WTC11 (cell line): ENCODE measurements around the gene NEURL1B. TPM values are rescaled to one million over a fixed set of nuclear protein-coding genes. Genes with fewer than 3 reads are reported as not detected.

Experiments used
- ATAC-seq: fragments of 200-7000 bp; cut with Tn5 transposase; 2 replicates; pipeline ENCODE4 v1.10.0; 2021; ENCODE audit warnings: mild to moderate bottlenecking, moderate library complexity
- CTCF ChIA-PET: fragments of 300-600 bp; sonication (Branson Sonifier 250); formaldehyde crosslinking; loops from one replicate; lab custom pipeline; 2021; ENCODE audit warnings: antibody characterized with exemption; lab: Charles Lee
- POLR2A ChIA-PET: fragments of 350-600 bp; sonication (Branson Sonifier 250); formaldehyde crosslinking; loops from one replicate; lab custom pipeline; 2021; ENCODE audit warnings: antibody characterized with exemption; lab: Charles Lee
- DNase-seq: peaks from one replicate; pipeline ENCODE4 v3.0.0; 2021; ENCODE audit warnings: low spot score
- H3K27ac Mint-ChIP-seq: 2 replicates; pipeline ENCODE4 v1.8.0; 2021; ENCODE audit warnings: mixed read lengths
- H3K27me3 Mint-ChIP-seq: 2 replicates; pipeline ENCODE4 v1.8.0; 2021; ENCODE audit warnings: low read depth, mild to moderate bottlenecking, moderate library complexity, mixed read lengths
- H3K36me3 Mint-ChIP-seq: 2 replicates; pipeline ENCODE4 v1.8.0; 2021; ENCODE audit warnings: mixed read lengths
- H3K4me1 Mint-ChIP-seq: 2 replicates; pipeline ENCODE4 v1.8.0; 2022; ENCODE audit warnings: mixed read lengths
- H3K4me3 Mint-ChIP-seq: 2 replicates; pipeline ENCODE4 v1.8.0; 2021; ENCODE audit warnings: mild to moderate bottlenecking, moderate library complexity, mixed read lengths
- H3K9me3 Mint-ChIP-seq: 2 replicates; pipeline ENCODE4 v1.8.0; 2021; ENCODE audit warnings: mixed read lengths
- GABPB1 ChIP-seq: sonication (generic); formaldehyde crosslinking; IDR thresholded peaks from 2 replicates; pipeline ENCODE4 v1.8.1; 2023; ENCODE audit warnings: mild to moderate bottlenecking, missing genetic modification reagents
- JUN ChIP-seq: sonication (generic); formaldehyde crosslinking; IDR thresholded peaks from 2 replicates; pipeline ENCODE4 v1.8.0; 2023; ENCODE audit warnings: mild to moderate bottlenecking, missing genetic modification reagents
- MYBL2 ChIP-seq: sonication (generic); formaldehyde crosslinking; IDR thresholded peaks from 2 replicates; pipeline ENCODE4 v1.8.1; 2023; ENCODE audit warnings: mild to moderate bottlenecking, moderate library complexity, missing genetic modification reagents
- NFATC4 ChIP-seq: fragments of 250-450 bp; sonication (Bioruptor Pico); IDR thresholded peaks from 2 replicates; pipeline ENCODE4 v1.9.0; 2021; ENCODE audit warnings: mild to moderate bottlenecking
- NFYB ChIP-seq: sonication (generic); formaldehyde crosslinking; conservative IDR thresholded peaks from 2 replicates; pipeline ENCODE4 v1.8.0; 2022; ENCODE audit warnings: low read depth, missing genetic modification reagents
- NR1H2 ChIP-seq: sonication (generic); formaldehyde crosslinking; IDR thresholded peaks from 2 replicates; pipeline ENCODE4 v1.9.0; 2021; ENCODE audit warnings: mild to moderate bottlenecking, moderate library complexity, missing genetic modification reagents
- PRRX2 ChIP-seq: fragments of 250-450 bp; sonication (Bioruptor Pico); IDR thresholded peaks from 2 replicates; pipeline ENCODE4 v1.8.0; 2021; ENCODE audit warnings: mild to moderate bottlenecking
- RELA ChIP-seq: sonication (generic); formaldehyde crosslinking; IDR thresholded peaks from 2 replicates; pipeline ENCODE4 v1.8.1; 2022; ENCODE audit warnings: missing genetic modification reagents, mild to moderate bottlenecking, borderline replicate concordance
- TEAD4 ChIP-seq: sonication (generic); formaldehyde crosslinking; IDR thresholded peaks from 2 replicates; pipeline ENCODE4 v1.8.0; 2022; ENCODE audit warnings: mild to moderate bottlenecking, missing genetic modification reagents
- USF2 ChIP-seq: sonication (generic); formaldehyde crosslinking; IDR thresholded peaks from 2 replicates; pipeline ENCODE4 v1.8.1; 2023; ENCODE audit warnings: mild to moderate bottlenecking, missing genetic modification reagents, moderate library complexity
- ZBTB43 ChIP-seq: sonication (generic); formaldehyde crosslinking; IDR thresholded peaks from 2 replicates; pipeline ENCODE4 v1.8.1; 2023; ENCODE audit warnings: mild to moderate bottlenecking, missing genetic modification reagents
- ZNF263 ChIP-seq: sonication (generic); formaldehyde crosslinking; IDR thresholded peaks from 2 replicates; pipeline ENCODE4 v1.8.1; 2022; ENCODE audit warnings: low read depth, mild to moderate bottlenecking, moderate library complexity, missing genetic modification reagents
- ZNF317 ChIP-seq: sonication (generic); formaldehyde crosslinking; IDR thresholded peaks from 2 replicates; pipeline ENCODE4 v1.8.1; 2023; ENCODE audit warnings: low read depth, mild to moderate bottlenecking, moderate library complexity, missing genetic modification reagents, borderline replicate concordance
- ZNF423 ChIP-seq: fragments of 250-450 bp; sonication (Bioruptor Pico); IDR thresholded peaks from 2 replicates; pipeline ENCODE4 v2.1.2; 2022; ENCODE audit warnings: mild to moderate bottlenecking, moderate library complexity
- ZNF425 ChIP-seq: fragments of 250-450 bp; sonication (Bioruptor Pico); conservative IDR thresholded peaks from 2 replicates; pipeline ENCODE4 v1.9.0; 2021; ENCODE audit warnings: mild to moderate bottlenecking
- ZNF532 ChIP-seq: fragments of 250-450 bp; sonication (Bioruptor Pico); IDR thresholded peaks from 2 replicates; pipeline ENCODE4 v1.9.0; 2021; ENCODE audit warnings: mild to moderate bottlenecking, borderline replicate concordance
- total RNA-seq: library from RNA; stranded (reverse); gene quantifications from 3 replicates; pipeline ENCODE4 v1.2.3, GENCODE V29; 2021
- TF ChIP-seq, protein P1 (sequence below): sonication (generic); formaldehyde crosslinking; IDR thresholded peaks from 2 replicates; pipeline ENCODE4 v1.8.0; 2022; ENCODE audit warnings: mild to moderate bottlenecking, missing genetic modification reagents
- TF ChIP-seq, protein P2 (sequence below): sonication (generic); formaldehyde crosslinking; IDR thresholded peaks from 2 replicates; pipeline ENCODE4 v1.8.1; 2022; ENCODE audit warnings: low read depth, missing genetic modification reagents, borderline replicate concordance
- TF ChIP-seq, protein P3 (sequence below): sonication (generic); formaldehyde crosslinking; conservative IDR thresholded peaks from 2 replicates; pipeline ENCODE4 v1.8.1; 2022; ENCODE audit warnings: mild to moderate bottlenecking, missing genetic modification reagents
- TF ChIP-seq, protein P4 (sequence below): fragments of 200-600 bp; IDR thresholded peaks from 2 replicates; pipeline ENCODE4 v1.8.0; 2022; ENCODE audit warnings: antibody characterized with exemption

Gene NEURL1B
- total RNA-seq, 1 experiment from 2014 or later = 9.8 TPM

DNA sequence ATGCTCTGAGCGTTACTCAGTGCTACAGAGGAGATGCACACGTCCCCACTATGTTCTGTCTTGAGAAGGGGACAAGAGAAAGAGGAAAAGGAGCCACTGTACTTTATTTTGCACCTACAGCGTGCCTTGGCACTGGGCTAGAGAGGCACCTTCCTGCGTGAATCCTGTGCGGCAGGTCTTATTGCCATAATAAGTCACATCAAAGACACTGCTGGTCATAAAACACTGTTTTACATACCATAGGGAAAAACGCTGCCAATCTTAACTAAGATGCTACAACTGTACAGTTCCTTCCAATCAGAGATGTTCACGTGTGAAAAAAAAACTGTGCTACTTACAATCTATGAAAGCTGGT lies 48.1 kb downstream of the NEURL1B start:
- Mint-ChIP-seq H3K9me3 (no peaks in the 10 kb centered on the region), H3K4me3 (no peak overlapping the region), H3K36me3 (no peaks in the 10 kb centered on the region), H3K27ac (no peak overlapping the region), H3K4me1 (peaks cover 9% of the 10 kb centered on the region), H3K27me3 (peaks cover 12% of the 10 kb centered on the region)
- ChIA-PET POLR2A (no interaction called here), CTCF (interaction anchor here (1.1 kb wide), 1 partner anchor 227 kb away, joined by 3 read pairs; no protein-coding TSS in a partner anchor)
- DNase-seq (no peak), ATAC-seq (no peak)
- no peak for TF ChIP-seq NFATC4 (CRISPR knock-in tag)
- TF ChIP-seq ZBTB43 (CRISPR knock-in tag) = no peak
- no peak for TF ChIP-seq USF2 (CRISPR knock-in tag)

DNA sequence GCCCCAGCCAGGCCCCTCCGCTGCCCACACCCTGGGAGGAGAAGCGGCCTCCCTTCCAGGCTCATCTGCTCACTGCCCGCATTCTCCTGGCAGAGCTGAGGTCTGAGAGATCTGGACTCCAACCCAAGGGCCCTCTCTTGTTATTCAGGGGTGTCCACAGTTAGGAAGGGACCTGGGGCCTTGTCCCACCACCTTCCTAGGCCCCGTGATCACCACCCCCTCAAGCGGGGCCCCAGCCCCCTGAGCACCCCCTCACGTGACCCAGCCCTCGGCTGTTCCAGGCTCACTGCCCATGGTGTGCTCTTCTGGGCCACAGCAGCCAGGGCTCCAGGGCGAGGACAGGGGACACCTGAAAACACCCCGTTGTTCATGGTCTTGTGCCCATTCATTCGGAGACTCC lies 48.7 kb downstream of the NEURL1B start:
- DNase-seq (no peak), ATAC-seq (no peak)
- ChIA-PET POLR2A (no interaction called here), CTCF (interaction anchor here (1.1 kb wide), 1 partner anchor 228 kb away, joined by 3 read pairs; no protein-coding TSS in a partner anchor)
- Mint-ChIP-seq H3K4me1 (peaks cover 10% of the 10 kb centered on the region), H3K27ac (no peak overlapping the region), H3K36me3 (no peaks in the 10 kb centered on the region), H3K9me3 (no peaks in the 10 kb centered on the region), H3K4me3 (no peak overlapping the region), H3K27me3 (peaks cover 6% of the 10 kb centered on the region)
- TF ChIP-seq, protein P1, sequence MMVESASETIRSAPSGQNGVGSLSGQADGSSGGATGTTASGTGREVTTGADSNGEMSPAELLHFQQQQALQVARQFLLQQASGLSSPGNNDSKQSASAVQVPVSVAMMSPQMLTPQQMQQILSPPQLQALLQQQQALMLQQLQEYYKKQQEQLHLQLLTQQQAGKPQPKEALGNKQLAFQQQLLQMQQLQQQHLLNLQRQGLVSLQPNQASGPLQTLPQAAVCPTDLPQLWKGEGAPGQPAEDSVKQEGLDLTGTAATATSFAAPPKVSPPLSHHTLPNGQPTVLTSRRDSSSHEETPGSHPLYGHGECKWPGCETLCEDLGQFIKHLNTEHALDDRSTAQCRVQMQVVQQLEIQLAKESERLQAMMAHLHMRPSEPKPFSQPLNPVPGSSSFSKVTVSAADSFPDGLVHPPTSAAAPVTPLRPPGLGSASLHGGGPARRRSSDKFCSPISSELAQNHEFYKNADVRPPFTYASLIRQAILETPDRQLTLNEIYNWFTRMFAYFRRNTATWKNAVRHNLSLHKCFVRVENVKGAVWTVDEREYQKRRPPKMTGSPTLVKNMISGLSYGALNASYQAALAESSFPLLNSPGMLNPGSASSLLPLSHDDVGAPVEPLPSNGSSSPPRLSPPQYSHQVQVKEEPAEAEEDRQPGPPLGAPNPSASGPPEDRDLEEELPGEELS (CRISPR knock-in tag) = no peak
- TF ChIP-seq ZNF317 (CRISPR knock-in tag) (no peak), ZNF425 (CRISPR knock-in tag) (no peak), PRRX2 (CRISPR knock-in tag) (no peak), NFATC4 (CRISPR knock-in tag) (no peak), TEAD4 (CRISPR knock-in tag) (no peak), NR1H2 (CRISPR knock-in tag) (no peak), JUN (CRISPR knock-in tag) (no peak), ZNF423 (CRISPR knock-in tag) (no peak), ZNF263 (CRISPR knock-in tag) (no peak), RELA (CRISPR knock-in tag) (no peak), MYBL2 (CRISPR knock-in tag) (no peak), GABPB1 (CRISPR knock-in tag) (no peak), ZNF532 (CRISPR knock-in tag) (no peak), NFYB (CRISPR knock-in tag) (no peak)
- TF ChIP-seq, protein P2, sequence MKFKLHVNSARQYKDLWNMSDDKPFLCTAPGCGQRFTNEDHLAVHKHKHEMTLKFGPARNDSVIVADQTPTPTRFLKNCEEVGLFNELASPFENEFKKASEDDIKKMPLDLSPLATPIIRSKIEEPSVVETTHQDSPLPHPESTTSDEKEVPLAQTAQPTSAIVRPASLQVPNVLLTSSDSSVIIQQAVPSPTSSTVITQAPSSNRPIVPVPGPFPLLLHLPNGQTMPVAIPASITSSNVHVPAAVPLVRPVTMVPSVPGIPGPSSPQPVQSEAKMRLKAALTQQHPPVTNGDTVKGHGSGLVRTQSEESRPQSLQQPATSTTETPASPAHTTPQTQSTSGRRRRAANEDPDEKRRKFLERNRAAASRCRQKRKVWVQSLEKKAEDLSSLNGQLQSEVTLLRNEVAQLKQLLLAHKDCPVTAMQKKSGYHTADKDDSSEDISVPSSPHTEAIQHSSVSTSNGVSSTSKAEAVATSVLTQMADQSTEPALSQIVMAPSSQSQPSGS (CRISPR knock-in tag) = no peak
- TF ChIP-seq, protein P3, sequence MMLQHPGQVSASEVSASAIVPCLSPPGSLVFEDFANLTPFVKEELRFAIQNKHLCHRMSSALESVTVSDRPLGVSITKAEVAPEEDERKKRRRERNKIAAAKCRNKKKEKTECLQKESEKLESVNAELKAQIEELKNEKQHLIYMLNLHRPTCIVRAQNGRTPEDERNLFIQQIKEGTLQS = no peak
- TF ChIP-seq, protein P4, sequence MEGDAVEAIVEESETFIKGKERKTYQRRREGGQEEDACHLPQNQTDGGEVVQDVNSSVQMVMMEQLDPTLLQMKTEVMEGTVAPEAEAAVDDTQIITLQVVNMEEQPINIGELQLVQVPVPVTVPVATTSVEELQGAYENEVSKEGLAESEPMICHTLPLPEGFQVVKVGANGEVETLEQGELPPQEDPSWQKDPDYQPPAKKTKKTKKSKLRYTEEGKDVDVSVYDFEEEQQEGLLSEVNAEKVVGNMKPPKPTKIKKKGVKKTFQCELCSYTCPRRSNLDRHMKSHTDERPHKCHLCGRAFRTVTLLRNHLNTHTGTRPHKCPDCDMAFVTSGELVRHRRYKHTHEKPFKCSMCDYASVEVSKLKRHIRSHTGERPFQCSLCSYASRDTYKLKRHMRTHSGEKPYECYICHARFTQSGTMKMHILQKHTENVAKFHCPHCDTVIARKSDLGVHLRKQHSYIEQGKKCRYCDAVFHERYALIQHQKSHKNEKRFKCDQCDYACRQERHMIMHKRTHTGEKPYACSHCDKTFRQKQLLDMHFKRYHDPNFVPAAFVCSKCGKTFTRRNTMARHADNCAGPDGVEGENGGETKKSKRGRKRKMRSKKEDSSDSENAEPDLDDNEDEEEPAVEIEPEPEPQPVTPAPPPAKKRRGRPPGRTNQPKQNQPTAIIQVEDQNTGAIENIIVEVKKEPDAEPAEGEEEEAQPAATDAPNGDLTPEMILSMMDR = no peak
